Right renal pelvis (tissue), 4 donors: ENCODE measurements around the gene MVP. TPM values are rescaled to one million over a fixed set of nuclear protein-coding genes. Genes with fewer than 3 reads are reported as not detected.
"Not testable (repeated sequence)": the region's sequence is repeated elsewhere in the genome, so short reads cannot be mapped to it uniquely, and the experiment has no call there.

Experiments used
- DNase-seq, 4 donors: peaks; one replicate each; pipeline ENCODE4 v3.0.0-alpha.2; 2013; ENCODE audit warnings: low read depth in 4 of 4, low spot score in 3 of 4, missing footprints in 1 of 4
- polyA plus RNA-seq, 4 donors: library from polyadenylated mRNA; unstranded; fragments of 120-200 nt; gene quantifications; one replicate each; pipeline ENCODE4 v1.2.1, GENCODE V29; 2013; ENCODE audit not compliant: insufficient read length in 4 of 4

MVP gene
- polyA plus RNA-seq, 4 donors: 17.7 to 23.6 (median 21.5) TPM

DNA sequence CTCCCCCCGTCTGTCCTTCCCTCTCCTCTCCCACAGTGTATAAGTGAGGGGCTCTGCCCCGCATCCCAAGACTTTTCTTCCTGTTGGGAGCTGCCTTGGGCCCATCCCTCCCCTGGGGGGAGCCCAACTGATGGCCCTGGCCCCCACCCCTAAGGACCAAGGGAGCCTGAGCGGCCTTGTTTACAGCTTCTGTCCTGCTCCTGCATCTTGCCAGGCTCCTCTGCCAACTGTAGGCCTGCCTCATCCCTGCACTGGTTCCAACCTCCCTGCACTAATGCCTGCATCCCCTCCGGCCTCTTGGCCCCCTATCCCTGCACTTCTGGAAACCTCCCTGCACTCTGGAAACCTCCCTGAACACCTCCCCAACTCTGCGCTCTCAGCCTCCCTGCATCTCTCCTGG, 5.7 kb upstream of the MVP start:
- DNase-seq: no peak

- no peak for DNase-seq
Measured at GRCh38 chr16:29815032-29815721, 5.1 kb upstream of the MVP start.

GRCh38 chr16:29815793-29816693, 4.2 kb upstream of the MVP start, which contains the start of gene PAGR1:
PAGR1 (plus strand) TSS chr16:29816152; CDS start chr16:29816526, 374 bp downstream.
- peak; percentile 98 for DNase-seq

DNA sequence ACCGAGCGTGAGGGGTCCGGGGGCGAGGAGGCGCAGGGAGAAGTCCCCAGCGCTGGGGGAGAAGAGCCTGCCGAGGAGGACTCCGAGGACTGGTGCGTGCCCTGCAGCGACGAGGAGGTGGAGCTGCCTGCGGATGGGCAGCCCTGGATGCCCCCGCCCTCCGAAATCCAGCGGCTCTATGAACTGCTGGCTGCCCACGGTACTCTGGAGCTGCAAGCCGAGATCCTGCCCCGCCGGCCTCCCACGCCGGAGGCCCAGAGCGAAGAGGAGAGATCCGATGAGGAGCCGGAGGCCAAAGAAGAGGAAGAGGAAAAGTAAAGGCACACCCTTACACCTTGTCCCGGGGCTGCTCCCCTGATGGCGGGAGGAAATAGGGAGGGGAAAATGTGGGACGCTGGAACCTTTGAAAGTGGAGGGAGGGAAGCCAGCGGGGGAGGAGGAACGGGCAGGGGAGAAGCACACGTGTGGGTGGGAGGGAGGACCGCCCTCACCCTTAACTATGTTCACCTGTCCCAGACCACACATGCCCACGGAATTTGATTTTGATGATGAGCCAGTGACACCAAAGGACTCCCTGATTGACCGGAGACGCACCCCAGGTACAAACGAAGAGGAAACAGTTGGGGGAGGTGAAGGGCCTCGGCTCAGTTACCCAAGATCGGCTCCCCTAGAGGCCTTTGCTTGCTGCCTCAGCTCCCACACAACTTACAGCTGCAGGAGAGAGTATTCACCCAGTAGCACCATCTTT, 3.4 kb upstream of the MVP start:
- no peak for DNase-seq

- no peak for DNase-seq
Measured at GRCh38 chr16:29818082-29818481, 2.2 kb upstream of the MVP start.

DNA sequence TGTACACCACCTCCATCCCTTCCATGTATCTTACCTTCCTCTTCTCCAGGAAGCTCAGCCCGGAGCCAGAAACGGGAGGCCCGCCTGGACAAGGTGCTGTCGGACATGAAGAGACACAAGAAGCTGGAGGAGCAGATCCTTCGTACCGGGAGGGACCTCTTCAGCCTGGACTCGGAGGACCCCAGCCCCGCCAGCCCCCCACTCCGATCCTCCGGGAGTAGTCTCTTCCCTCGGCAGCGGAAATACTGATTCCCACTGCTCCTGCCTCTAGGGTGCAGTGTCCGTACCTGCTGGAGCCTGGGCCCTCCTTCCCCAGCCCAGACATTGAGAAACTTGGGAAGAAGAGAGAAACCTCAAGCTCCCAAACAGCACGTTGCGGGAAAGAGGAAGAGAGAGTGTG, 756 bp upstream of the MVP start:
- no peak for DNase-seq

DNA sequence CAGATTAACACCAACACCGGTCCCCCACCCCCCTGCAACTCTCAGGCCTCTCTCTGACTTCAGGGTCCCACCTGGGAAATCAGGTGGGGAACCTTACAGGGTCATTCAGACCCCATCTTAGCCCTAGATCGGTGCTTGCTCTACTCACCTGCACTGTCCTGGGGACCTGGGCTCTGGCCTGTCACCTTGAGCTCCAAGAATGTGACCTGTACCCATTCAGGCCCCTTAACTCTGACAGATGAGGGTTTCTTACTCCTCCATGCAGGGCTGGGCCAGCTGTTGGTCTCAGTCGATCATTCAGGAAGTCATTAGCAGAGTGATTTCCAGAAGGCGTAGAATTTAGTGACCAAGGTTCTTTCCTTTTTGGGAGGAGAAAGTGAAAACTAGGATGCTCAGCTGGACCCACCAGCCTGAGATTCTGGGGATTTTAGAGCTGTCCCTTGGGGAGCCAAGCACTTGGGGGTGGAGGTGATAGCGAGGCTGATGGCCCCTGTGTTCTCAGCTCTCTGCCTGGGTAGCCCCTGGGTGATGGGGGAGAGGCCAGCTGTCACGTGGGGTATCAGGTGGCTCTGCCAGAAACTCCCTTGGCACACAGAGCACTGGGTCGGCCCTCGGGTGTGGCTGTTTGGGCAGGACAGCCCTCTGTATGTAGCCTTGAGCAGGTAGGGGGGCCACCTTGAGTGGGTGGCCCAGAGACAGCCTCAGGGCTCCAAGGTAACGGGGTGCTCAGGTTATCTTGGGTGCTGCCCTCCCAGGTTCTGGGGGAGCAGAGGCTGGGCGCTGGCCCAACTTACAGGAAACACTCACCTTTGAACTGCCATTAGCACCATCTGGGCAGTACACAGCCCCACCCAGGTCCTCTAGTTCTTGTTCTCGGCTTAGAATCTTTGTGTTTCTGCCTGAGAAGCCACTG, 724 bp downstream of the MVP start:
- DNase-seq: no peak

GRCh38 chr16:29821643-29822115, 1.4 kb downstream of the MVP start:
- no peak for DNase-seq

DNA sequence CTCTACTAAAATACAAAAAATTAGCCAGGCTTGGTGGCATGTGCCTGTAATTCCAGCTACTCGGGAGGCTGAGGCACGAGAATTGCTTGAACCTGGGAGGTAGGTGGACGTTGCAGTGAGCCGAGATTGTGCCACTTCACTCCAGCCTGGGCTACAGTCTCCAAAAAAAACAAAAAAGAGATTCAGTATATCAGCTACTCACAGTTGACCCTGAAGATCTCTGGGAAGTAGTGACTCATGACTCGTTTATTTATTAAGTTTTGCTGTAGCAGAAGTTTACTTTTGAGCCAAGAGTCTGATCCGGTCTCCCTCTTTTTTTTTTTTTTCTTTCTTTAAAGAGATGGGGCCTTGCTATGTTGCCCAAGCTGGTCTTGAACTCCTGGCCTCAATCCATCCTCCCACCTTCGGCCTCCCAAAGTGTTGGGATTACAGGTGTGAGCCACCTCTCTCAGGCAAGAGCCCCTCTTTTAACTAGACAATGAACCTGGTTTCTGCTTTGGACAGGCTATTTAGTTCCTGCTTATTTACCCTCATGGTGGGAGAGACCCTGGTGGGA, 4.4 kb downstream of the MVP start:
- DNase-seq: no peak

GRCh38 chr16:29825145-29826044, 5.1 kb downstream of the MVP start:
- DNase-seq: no peak

DNA sequence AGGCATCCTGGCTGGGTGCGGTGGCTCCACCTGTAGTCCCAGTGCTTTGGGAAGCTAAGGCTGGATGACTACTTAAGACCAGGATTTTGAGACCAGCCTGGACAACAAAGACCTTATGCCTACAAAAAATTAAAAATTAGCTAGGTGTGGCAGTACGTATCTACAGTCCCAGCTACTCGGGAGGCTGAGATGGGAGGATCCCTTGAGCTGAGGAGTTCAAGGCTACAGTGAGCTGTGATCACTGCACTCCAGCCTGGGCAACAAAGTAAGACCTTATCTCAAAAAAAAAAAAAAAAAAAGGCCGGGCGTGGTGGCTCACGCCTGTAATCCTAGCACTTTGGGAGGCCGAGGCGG, 6.1 kb downstream of the MVP start:
- DNase-seq: no peak

GRCh38 chr16:29830774-29831173, 10.5 kb downstream of the MVP start:
- no peak for DNase-seq

DNA sequence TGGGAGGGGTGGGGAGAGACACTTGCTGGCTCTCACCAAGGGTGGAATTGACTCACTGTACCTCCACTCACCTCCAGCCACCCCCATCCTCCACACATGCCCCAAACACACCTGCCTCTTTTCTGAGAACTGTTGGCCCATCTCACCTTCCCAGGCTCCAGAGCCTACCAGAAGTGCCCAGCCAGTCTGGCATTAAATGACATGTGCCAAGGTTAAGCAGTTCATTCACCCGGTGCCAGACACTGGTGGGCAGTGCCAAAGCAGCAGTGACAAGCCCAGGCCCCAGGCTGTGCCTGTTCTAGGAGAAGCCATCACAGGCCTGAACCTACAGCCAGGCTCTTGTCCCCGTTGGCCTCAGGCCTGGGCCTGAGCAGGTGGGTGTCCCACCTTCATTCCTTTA, 11.2 kb downstream of the MVP start:
- no peak for DNase-seq

DNA sequence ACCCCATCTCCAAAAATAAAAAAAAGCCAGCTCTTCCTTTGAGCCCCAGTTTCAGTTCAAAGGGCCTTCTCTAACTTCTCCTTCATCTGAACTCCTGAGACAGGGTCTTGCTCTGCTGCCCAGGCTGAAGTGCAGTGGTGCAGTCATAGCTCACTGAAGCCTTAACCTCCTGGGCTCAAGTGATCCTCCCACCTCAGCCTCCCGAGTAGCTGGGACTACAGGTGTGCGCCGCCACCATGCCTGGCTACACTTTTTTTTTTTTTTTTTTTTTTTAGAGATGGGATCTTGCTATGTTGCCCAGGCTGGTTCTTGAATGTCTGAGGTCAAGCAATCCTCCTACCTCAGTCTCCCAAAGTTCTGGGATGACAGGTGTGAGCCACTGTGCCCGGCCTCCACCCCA, 13.0 kb downstream of the MVP start:
- DNase-seq: not testable (repeated sequence)

GRCh38 chr16:29834079-29834478, 13.8 kb downstream of the MVP start:
- DNase-seq: no peak

- DNase-seq: no peak
Measured at GRCh38 chr16:29835926-29836325, 15.7 kb downstream of the MVP start.

- no peak for DNase-seq
Measured at GRCh38 chr16:29836623-29837022, 16.4 kb downstream of the MVP start.

- no peak for DNase-seq
Measured at GRCh38 chr16:29837841-29838240, 17.6 kb downstream of the MVP start.

DNA sequence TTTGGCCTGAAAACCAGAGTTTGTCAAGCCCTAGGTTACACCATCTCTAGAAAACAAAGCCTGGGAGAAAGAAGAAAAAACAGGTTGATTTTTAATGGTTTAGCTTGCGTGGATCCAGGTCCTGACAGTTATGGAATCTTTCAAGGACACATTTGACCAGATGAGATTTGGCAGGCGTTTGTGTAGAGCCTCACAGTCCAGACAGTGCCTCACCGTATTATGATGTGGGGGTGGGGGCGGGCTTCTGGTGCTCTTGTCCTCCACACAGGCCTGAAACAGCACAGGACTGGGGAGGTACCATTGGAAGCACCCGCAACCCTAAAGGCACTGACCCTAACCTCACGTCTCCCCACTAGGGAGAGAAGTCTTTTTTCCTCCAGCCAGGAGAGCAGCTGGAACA, 19.6 kb downstream of the MVP start:
- DNase-seq: no peak
